GDM1 (cell line): ENCODE results near the gene OR6C4.
"Not testable (repeated sequence)": the region's sequence is repeated elsewhere in the genome, so short reads cannot be mapped to it uniquely, and the experiment has no call there.

Experiments
- DNase-seq: peaks from one replicate; lab custom pipeline; 2025; lab: John Stamatoyannopoulos, UW

OR6C4 gene

DNA sequence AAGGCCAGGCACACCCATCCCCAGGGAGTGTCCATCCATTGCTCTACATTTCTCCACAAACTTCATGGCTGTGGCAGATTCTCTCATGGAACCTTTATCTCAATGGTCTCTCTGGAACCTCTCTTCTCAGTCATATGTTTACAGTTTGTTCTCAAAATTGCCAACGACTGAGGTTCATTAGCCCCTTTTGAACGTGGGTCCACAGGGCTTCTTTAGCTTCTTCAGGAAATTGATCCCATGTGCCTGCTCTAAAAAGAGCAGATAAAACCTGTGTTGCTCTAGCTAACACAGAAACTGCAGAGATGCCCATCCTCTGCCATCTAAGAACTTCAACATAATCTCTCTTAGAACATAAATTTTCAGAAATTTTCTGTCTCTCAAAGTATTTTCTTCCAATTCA is at the start of gene OR6C4:
Gene OR6C4 (plus strand): TSS at position 301 of the 400 bp plus-strand sequence. CDS start 1,625 bp downstream, outside the sequence.
- DNase-seq, result no peak

DNA sequence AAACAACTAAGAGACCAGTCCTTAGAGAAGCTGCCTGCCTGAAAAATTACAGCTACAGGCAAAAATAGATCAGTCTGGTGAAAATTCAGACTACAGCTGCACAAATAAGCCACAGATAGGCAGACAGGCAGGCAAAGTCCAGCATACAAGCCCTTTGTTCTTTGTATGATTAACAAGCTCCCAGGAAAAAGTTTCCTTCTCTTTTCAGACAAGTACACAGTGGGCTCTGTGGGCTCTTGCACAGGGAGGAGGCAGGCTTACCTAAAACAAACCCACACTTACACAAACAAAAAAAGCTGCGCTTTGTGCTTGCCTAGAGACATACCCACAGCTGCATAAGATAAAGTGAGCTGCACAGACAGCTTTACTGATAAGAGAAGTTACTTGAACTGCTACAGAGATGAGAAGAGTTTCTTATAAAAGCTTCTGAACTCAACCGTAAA is 49.6 kb upstream of the OR6C4 start:
- no peak for DNase-seq

- DNase-seq, result no peak
Observed at GRCh38 chr12:55501601-55502000, 47.8 kb upstream of the OR6C4 start.

DNA sequence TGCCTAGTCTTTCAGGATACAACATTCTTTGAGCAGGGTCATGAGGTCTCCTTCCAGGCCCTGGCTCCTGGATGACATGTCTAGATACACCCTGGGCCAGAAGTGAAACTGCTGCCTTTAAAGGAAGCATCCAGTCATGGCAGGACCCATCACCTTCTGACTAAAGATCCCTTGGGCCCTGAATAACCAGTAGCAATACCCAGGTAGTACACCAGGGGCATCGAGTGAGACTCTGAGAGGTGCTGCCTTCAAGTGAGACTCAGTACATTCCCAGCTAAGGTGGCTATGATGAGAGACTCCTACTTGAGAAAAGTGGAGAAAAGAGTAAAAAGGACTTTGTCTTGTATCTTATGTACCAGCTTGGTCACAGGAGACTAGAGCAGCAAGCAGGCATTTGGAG is 33.7 kb upstream of the OR6C4 start:
- no peak for DNase-seq

DNA sequence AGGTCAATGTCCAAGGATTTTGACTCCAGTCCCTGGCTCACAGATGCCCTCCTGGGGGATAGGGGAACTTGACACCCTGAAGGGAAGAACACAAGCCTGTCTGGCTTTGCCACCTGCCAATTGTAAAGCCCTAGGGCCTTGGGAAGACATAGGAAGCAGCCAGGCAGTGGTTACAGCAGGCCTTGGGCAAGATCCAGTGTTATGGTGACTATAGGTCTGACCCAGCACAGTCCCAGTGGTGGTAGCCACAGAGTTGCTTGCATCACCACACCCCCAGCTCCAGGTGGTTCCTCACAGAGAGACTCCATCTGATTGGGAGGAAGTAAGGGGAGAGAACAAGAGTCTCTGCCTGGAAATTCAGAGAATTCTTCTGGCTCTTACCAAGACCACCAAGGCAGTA is 33.0 kb upstream of the OR6C4 start:
- DNase-seq, result no peak

- DNase-seq, result not testable (repeated sequence)
Observed at GRCh38 chr12:55548235-55548634, 1.2 kb upstream of the OR6C4 start.

- no peak for DNase-seq
Observed at GRCh38 chr12:55548756-55549155, 646 bp upstream of the OR6C4 start.

GRCh38 chr12:55554296-55554695 is 4.9 kb downstream of the OR6C4 start:
- no peak for DNase-seq

GRCh38 chr12:55570060-55570459 is 20.7 kb downstream of the OR6C4 start:
- not testable (repeated sequence) for DNase-seq

GRCh38 chr12:55570689-55571088 is 21.3 kb downstream of the OR6C4 start:
- not testable (repeated sequence) for DNase-seq

- DNase-seq, result no peak
Observed at GRCh38 chr12:55572168-55572567, 22.8 kb downstream of the OR6C4 start, which contains the start of gene OR2AP1. OR2AP1 (plus strand) TSS chr12:55572468; CDS start chr12:55574415, 1,947 bp downstream.

- DNase-seq, result no peak
Observed at GRCh38 chr12:55582066-55582465, 32.7 kb downstream of the OR6C4 start.

DNA sequence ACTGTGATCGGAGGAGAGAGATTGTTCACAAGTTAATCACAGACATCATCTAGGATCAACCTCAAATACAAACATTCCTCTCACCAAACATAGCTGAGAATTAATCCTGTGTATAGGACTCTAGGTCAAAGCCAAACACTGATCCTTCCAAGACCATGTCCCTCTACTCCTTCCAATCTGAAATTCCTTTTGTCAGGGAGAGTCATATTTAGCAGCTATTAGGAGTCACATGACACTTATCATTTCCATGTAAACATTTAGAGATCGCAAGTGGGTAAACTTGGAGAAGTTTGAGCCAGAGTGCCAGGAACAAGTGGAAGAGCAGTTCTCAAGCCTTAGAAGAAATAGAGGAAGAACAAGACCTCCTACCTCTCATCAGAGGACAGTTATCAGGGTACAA is 36.4 kb downstream of the OR6C4 start:
- DNase-seq, result no peak

- not testable (repeated sequence) for DNase-seq
Observed at GRCh38 chr12:55590152-55590551, 40.8 kb downstream of the OR6C4 start.
